ENCODE measurements around the gene CTTNBP2.
A peak's percentile ranks its signal among the peaks of the same experiment; 100 is the strongest.

CTTNBP2 gene

GRCh38 chr7:117873310-117874190, at the start of gene CTTNBP2:
TSS of gene CTTNBP2 (minus strand) at chr7:117873441. CDS start at chr7:117873415, 26 bp downstream.
- Mint-ChIP-seq H3K27ac (peak within 1 kb of the TSS; percentile 38 to 81 (median 58)), H3K9me3 (no peaks in the 10 kb centered on the region), H3K4me3 (peak within 1 kb of the TSS; percentile 87 to 93 (median 93)), H3K4me1 (peaks cover 40% of the 10 kb centered on the region), H3K36me3 (ENCODE audit: low read depth) (no peaks in the 10 kb centered on the region), H3K27me3 (ENCODE audit: low read depth) (peaks cover 69% of the 10 kb centered on the region)
- peak; percentile 17 to 20 (median 18) for TF ChIP-seq CTCF (IDR thresholded peaks at IDR 0.05; ENCODE audit: unreplicated experiment in 3 of 3)

GRCh38 chr7:117916309-117916708, 43.1 kb upstream of the CTTNBP2 start:
- H3K9me3 Mint-ChIP-seq, result peaks cover 6% of the 10 kb centered on the region
- H3K36me3 Mint-ChIP-seq (ENCODE audit: low read depth), result peaks cover 4% of the 10 kb centered on the region
- no peak overlapping the region for H3K27ac Mint-ChIP-seq
- H3K4me1 Mint-ChIP-seq, result no peaks in the 10 kb centered on the region
- TF ChIP-seq CTCF (IDR thresholded peaks at IDR 0.05; ENCODE audit: unreplicated experiment in 3 of 3), result no peak
- no peaks in the 10 kb centered on the region for H3K27me3 Mint-ChIP-seq (ENCODE audit: low read depth)
- no peak overlapping the region for H3K4me3 Mint-ChIP-seq

- Mint-ChIP-seq H3K27me3 (ENCODE audit: low read depth) (no peaks in the 10 kb centered on the region), H3K36me3 (ENCODE audit: low read depth) (peaks cover 4% of the 10 kb centered on the region), H3K27ac (no peak overlapping the region)
Observed at GRCh38 chr7:117912421-117912820, 39.2 kb upstream of the CTTNBP2 start.

GRCh38 chr7:117908031-117908795, 35.0 kb upstream of the CTTNBP2 start:
- Mint-ChIP-seq H3K4me3 (no peak overlapping the region), H3K9me3 (no peaks in the 10 kb centered on the region), H3K27ac (no peak overlapping the region), H3K27me3 (ENCODE audit: low read depth) (no peaks in the 10 kb centered on the region), H3K4me1 (no peaks in the 10 kb centered on the region), H3K36me3 (ENCODE audit: low read depth) (no peaks in the 10 kb centered on the region)
- no peak for TF ChIP-seq CTCF (IDR thresholded peaks at IDR 0.05; ENCODE audit: unreplicated experiment in 3 of 3)

More at GRCh38 chr7:117912421-117912820, 39.2 kb upstream of the CTTNBP2 start:
- TF ChIP-seq CTCF (IDR thresholded peaks at IDR 0.05; ENCODE audit: unreplicated experiment in 3 of 3), result no peak
- no peak overlapping the region for H3K4me3 Mint-ChIP-seq
- no peaks in the 10 kb centered on the region for H3K4me1 Mint-ChIP-seq
- H3K9me3 Mint-ChIP-seq, result peaks cover 4% of the 10 kb centered on the region

GRCh38 chr7:117907049-117907640, 33.9 kb upstream of the CTTNBP2 start:
- Mint-ChIP-seq H3K9me3 (no peaks in the 10 kb centered on the region), H3K27ac (no peak overlapping the region), H3K4me3 (no peak overlapping the region), H3K36me3 (ENCODE audit: low read depth) (no peaks in the 10 kb centered on the region), H3K27me3 (ENCODE audit: low read depth) (no peaks in the 10 kb centered on the region), H3K4me1 (no peaks in the 10 kb centered on the region)
- TF ChIP-seq CTCF (IDR thresholded peaks at IDR 0.05; ENCODE audit: unreplicated experiment in 3 of 3), result no peak

Data from nephron (organoid).